Measurements from ENCODE around the gene PIGZ.

- no peak for TF ChIP-seq POLR2A (IDR thresholded peaks at IDR 0.05)
- TF ChIP-seq CTCF (IDR thresholded peaks at IDR 0.05): no peak
Observed at GRCh38 chr3:197011780-197012539, 43.3 kb upstream of the PIGZ start.
